Right lobe of liver (tissue), 4 donors: ENCODE results near the gene TRIP11.

ENCODE experiments used
- POLR2A ChIP-seq: fragments of 450-650 bp; IDR thresholded peaks from one replicate; pipeline ENCODE4 v1.6.1; 2017; ENCODE audit warnings: antibody characterized with exemption, mild to moderate bottlenecking
- TF ChIP-seq, protein P1 (sequence below), 4 donors: fragments of 200-600 bp in 3 of 4; fragments of 450-650 bp in 1 of 4; IDR thresholded peaks; one replicate each; pipeline versions ENCODE4 v1.5.1 to v1.8.0; 2016 to 2022; ENCODE audit warnings: antibody characterized with exemption in 4 of 4, mild to moderate bottlenecking in 2 of 4
- donor health status: DM: no; HTN: no; CAD: no.
- donor health status: DM: no; HTN: no; CAD: no.
- donor health status: DM: no; HTN: yes; CAD: no.

DNA sequence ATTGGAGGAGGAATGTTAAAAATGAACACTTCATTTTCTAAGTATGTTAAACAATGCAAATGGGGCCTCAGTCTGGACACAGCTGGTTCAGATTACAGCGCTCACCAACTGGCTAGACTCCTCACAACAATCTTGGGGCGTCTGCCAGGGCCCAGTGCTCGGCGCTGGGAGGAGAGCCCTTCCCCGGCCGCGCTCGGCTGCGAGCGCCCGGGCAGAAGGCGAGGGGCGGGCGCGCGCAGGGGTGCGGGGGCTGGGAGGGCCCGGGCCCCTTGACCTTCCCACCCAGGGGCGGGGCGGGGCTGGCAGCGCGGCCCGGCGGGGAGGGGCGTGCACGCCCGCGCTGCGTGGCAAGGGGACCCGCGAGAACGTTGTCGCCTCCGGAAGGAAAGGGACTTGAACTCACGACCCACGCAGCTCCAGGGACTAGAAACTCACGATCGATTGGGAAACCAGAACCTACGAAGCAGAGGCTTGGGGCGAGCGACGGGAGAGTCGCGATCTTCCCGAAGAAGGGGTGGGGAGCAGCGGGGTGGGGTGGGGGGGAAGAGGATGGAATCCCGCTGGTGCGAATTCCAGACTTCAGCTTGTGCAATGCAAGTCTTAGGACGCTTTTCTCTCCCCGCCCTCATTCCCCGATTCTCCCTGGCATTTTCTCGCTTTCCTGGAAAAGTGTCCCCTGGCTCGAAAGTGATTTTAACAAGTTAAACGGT lies 92.2 kb downstream of the TRIP11 start, which contains the start of gene FBLN5:
- no peak for TF ChIP-seq POLR2A
- TF ChIP-seq, protein P1, sequence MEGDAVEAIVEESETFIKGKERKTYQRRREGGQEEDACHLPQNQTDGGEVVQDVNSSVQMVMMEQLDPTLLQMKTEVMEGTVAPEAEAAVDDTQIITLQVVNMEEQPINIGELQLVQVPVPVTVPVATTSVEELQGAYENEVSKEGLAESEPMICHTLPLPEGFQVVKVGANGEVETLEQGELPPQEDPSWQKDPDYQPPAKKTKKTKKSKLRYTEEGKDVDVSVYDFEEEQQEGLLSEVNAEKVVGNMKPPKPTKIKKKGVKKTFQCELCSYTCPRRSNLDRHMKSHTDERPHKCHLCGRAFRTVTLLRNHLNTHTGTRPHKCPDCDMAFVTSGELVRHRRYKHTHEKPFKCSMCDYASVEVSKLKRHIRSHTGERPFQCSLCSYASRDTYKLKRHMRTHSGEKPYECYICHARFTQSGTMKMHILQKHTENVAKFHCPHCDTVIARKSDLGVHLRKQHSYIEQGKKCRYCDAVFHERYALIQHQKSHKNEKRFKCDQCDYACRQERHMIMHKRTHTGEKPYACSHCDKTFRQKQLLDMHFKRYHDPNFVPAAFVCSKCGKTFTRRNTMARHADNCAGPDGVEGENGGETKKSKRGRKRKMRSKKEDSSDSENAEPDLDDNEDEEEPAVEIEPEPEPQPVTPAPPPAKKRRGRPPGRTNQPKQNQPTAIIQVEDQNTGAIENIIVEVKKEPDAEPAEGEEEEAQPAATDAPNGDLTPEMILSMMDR (IDR thresholded peaks at IDR 0.05) = no peak
